Upper lobe of left lung (tissue), 4 donors: ENCODE data around the gene BTBD9.

Experiments
- CTCF ChIP-seq, 6 experiments: fragments of 450-650 bp in 4 of 6; fragments of 200-600 bp in 2 of 6; sonication (generic) in 2 of 6; IDR thresholded peaks; one replicate each; pipeline ENCODE4 v1.5.1; 2016 to 2019; ENCODE audit warnings: antibody characterized with exemption in 6 of 6
- POLR2A ChIP-seq, 4 donors: fragments of 450-650 bp; IDR thresholded peaks; one replicate each; pipeline ENCODE4 v1.5.1; 2016 to 2017; ENCODE audit warnings: antibody characterized with exemption in 4 of 4, mild to moderate bottlenecking in 2 of 4
- POLR2AphosphoS5 ChIP-seq, 2 donors: sonication (generic); formaldehyde crosslinking; IDR thresholded peaks; one replicate each; pipeline ENCODE4 v1.5.1; 2017; ENCODE audit warnings: antibody characterized with exemption in 2 of 2

GRCh38 chr6:38241200-38241871 lies 398.4 kb downstream of the BTBD9 start:
- TF ChIP-seq CTCF (IDR thresholded peaks at IDR 0.05) (no peak), POLR2A (IDR thresholded peaks at IDR 0.05) (no peak), POLR2AphosphoS5 (IDR thresholded peaks at IDR 0.05) (no peak)
